GM21737 (cell line): Measurements from ENCODE around the gene CD300E.
"Not testable (repeated sequence)": the region's sequence is repeated elsewhere in the genome, so short reads cannot be mapped to it uniquely, and the experiment has no call there.

ENCODE experiments used
- ATAC-seq: cut with Tn5 transposase; IDR thresholded peaks from one replicate; pipeline ENCODE4 v1.9.1; 2021; ENCODE audit warnings: mild to moderate bottlenecking, moderate library complexity; ENCODE audit not compliant: unreplicated experiment

CD300E gene

DNA sequence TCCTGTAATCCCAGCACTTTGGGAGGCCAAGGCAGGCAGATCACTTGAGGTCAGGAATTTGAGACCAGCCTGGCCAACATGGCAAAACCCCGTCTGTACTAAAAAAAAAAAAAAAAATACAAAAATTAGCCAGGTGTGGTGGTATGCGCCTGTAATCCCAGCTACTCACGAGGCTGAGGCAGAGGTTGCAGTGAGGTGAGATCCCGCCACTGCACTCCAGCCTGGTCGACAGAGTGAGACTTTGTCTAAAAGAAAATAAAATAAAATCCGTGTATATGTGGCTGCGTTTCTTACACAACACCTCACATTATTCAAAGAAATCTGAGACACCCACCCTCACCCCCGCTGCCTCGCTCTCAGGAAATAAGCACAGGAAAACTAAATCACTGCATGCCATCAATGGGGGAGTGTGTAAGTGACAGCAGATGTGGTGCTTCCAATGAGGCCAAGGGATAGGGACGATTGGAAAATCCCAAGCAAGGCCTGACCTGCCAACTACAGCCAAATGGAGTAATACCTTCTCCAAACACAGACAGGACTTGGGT lies 13.1 kb upstream of the CD300E start:
- not testable (repeated sequence) for ATAC-seq

DNA sequence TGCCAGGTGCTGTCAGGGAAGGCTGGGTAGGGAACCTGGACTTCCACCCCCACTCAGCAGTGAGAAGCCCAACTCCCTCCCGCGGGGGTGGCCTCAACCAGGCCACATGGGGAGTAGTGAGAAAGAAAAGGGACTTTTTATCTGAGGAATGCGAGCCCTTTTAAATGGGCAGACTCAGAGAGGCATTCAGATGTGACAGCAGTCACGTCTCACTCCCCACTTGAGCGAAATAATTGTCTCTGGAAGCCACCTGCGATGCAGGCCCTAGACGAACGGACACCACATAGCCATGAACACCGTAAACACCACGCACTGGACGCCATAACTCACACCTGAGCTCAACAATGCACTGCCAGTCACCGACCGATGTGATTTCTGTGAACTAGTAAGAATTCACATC lies 11.9 kb upstream of the CD300E start:
- no peak for ATAC-seq

DNA sequence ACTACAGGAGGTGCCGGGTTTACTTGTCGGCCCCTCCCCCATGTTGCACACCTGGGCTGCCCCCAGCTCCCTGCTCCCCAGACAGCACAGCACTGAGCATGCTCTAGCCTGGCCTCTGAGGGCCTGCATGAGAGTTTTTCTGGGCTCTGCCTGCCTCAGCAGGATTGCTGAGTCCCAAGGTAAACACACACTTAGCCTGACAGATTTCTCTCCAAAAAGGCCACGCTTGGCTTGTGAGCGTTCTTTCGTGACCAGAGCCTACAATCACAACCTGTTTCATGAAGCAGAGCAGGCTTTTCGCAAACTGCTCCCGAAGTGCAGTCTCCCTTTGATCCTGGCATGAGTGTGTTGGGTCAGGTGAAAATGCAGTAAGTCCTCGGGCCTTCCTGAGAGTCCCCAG lies 9.8 kb upstream of the CD300E start:
- no peak for ATAC-seq

DNA sequence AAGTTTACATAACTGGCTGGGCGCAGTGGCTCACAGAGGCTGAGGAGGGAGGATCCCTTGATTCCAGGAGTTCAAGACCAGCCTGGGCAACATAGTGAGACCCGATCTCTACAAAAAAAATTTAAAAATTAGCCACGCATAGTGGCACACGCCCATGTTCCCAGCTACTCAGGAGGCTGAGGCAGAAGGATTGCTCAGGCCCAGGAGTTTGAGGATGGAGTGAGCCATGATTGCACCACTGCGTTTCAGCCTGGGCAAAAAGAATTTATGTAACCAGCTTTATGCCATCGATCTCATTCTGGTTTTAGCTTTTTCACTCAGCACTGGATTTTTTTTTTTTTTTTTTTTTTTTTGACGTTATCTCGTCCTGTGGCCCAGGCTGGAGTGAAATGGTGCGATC lies 9.1 kb upstream of the CD300E start:
- no peak for ATAC-seq

DNA sequence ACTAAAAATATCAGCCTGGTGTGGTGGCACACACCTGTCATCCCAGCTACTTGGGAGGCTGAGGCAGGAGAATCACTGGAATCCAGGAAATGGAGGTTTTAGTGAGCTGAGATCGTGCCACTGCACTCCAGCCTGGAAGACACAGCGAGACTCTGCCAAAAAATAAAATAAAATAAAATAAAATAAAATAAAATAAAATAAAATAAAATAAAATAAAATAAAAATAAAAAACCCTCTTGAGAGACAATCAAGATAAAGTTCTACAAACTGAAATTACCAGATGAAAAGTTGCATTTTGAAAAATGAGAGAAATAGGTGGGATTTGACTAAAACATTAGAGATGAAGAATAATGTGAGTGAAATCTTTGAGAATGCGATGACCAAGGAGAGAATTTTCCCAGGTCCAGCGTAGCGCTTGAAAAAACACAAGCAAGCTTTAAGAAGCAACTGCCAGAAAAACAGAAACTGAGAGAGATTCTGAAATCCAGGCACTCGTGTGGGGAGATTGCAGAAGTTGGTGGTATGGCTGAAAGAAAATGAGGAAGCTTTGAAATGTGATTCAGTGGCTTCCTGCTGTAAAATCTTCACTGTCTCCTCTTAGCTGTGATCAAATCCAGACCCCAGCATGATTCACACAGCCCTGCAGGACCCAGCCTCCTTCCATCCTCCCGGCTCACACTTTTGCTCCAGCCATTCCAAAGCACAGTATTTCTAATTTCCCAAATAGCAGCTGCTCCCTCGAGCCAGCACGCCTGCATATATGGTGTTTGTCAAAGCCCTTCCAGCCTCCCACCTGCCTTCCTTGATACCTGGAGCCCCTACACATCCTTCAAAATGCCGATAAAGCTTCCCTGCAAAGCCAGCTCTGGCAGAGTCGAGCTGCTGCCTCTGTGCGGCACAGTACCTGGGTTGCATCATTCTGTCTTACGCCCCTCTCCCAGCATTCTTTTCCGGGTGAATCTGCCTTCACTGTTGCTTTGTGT lies 8.2 kb upstream of the CD300E start:
- no peak for ATAC-seq

DNA sequence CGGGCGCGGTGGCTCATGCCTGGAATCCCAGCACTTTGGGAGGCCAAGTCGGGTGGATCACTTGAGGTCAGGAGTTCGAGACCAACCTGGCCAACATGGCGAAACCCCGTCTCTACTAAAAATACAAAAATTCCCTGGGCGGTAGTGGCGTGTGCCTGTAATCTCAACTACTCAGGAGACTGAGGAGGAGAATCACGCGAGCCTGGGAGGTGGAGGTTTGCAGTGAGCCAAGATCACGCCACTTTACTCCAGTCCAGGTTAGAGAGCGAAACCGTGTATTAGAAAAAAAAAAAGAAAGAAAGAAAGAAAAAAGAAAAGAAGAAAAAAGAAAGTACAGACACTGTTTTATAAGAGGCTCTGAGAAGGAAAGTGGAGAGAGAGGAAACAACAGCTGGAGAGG lies 6.7 kb upstream of the CD300E start:
- not testable (repeated sequence) for ATAC-seq

DNA sequence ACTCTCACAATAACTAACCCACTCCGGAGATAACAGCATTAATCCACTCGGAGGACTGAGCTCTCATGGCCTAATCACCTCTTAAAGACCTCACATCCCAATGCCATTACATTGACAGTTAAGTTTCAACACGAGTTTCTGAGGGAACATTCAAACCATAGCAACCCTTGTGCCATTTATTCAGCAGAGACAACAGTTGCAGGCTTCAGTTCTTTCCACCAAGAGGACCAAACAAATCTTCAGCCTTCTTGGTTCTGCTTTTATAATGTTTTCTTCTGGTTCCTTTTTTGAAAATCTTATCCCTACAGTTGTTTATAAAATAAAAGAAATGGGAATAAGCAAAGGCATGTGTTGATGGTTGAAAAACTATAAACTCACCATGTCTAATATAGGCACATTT lies 2.1 kb upstream of the CD300E start:
- no peak for ATAC-seq

DNA sequence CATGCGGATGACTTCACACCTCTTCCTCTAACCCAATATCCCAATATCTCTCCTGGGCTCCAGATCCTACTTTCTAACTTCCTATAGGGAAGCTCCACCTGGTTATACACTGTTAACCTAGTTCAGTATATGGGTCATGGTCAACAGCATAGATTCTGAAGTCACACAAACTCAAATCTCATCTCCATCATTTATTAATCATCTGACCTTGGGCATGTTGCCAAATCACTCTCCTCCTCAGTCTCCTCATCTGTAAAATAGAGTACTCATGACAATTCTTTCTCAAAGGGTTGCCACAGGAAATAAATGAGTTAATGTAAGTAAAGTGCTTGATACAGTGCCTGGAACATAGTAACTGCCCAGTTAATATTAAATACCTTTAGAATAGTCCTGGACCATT lies 593 bp upstream of the CD300E start:
- ATAC-seq: no peak

DNA sequence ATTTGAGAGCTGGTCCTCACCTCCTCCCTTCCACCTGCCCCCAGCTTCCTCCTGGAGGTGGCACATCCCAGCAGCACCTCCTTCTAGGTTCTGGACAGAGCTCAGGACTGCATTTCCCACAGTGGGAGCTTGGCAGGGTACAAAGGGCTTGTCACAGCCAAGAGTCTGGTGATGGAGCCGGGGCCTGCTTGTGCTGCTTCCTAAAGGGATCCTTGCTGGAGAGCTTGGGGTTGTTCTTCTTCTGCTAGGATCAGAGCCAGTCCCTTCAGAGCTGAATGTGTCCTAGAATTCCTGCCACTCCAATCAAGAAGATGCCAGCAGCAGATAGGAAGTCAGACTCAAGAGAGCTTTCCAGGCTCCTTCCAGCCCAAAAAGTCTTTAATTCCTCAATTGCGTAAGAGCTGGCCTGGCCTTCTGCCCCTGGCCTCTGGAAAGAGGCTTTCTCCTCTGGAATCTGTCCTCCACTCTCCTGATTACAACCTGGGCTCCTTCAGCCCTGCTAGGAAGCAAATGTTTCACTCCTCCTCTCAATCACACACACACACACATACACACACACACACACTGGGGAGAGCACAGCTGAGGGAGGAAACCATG lies 4.4 kb downstream of the CD300E start:
- ATAC-seq: no peak

DNA sequence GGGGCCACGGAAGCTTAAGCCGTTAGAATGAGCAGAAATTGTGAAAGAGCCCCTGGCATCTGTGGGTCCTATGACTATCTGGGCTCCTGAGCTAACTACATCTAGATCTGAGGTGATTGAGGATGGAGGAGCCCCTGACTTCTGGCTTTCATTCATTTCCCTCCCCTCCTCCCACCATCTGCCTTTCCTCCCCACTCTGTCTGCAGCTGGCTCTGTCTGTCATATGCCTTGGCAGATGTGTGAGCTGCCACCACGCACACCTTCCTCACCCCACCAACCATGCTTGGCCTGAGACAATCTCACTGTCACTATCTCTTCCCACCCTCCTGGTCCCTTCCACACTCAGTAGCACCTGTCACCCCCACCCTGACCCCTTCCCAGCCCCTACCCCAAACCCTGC lies 5.1 kb downstream of the CD300E start:
- no peak for ATAC-seq

DNA sequence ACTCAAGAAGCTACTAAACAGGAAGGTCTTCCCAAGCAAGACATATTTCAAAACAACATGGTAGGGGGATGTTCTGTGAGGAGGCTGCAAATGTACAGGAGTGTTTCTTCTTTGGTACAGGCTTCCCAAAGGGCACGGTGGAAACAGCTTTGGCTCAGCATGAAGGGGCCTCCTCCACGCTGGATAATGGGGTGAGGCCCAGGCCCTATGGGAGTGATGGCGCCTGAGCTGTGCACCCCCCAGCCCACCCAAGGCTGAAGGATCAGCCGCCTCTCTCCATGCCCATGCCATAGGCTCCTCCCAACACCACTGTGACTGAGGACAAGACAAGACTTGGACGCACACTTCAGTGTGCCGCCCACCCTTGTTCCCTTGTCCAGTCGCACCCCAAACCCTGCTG lies 6.8 kb downstream of the CD300E start:
- ATAC-seq: no peak

DNA sequence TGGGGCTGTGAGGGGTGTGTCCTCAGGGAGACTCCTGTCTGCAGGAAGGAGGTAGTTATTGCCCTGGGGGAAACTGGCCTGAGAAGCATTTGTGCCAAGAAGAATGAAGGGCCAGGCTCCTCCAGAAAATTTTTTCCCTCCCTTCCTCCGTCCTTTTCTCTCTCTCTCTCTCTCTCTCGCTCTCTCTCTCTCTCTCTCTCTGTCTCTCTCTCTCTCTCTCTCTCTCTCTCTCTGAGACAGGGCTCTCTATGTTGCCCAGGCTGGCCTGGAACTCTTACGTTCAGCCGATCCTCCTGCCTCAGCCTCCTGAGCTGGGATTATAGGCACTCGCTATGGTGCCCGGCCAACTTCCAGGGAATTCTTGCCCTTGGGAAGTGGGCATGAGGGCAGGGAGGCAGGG lies 11.5 kb downstream of the CD300E start:
- ATAC-seq: no peak

DNA sequence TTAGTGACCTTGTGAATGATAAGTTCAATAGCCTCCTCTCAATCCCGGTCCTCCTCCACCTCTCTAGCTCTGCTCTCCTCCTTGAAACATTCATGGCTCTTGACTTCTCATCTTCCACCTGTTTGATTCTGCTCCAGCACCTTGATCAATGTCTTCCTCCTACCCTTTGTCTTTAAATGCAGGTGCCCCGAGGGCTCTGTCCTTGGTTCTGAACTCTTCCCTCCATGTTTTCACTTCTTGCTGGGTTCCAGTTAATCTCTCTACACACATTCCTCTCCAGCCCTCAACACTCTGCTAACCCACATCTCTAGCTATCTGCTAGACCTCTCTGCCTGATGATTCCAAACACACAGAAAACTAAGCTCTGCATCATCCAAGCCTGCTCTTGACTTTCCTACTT lies 13.4 kb downstream of the CD300E start:
- ATAC-seq: no peak

DNA sequence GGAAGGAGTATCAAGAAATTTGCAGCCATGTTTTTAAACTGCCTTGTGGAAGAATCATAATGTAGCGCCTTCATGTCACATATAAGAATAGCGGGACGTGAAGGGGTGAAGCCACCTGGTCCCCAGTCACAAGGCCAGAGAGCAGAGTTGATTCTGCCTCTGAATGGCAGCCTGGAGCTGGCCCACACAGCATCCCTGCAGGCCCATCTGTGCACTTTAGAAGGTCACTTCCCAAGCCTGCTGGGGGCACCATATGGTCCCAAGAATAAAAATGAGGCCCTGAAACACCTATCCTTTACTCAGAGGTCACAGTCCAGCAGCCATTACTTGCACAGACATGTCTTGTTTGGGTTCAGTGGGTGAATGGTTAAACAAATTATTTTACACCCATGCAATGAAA lies 15.0 kb downstream of the CD300E start:
- no peak for ATAC-seq

DNA sequence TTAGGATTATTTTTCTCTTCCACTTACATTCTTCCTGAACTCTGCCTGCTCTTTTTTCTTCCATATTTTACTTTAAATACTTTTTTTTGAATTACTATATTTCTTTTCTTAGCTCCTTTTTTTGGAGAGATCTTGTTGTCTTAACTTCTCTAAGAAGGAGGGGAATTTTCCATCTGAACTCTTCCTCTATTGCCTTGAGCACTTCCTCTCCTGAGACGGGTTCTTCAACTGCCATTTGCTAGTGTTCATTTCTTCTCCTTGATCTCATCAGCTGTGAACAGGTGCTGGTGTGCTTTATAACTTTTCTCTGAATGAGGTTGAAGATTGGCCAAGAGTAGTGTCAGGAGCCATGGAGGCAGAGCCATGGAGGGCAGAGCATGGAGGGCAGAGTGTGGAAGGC lies 16.3 kb downstream of the CD300E start:
- ATAC-seq: no peak

DNA sequence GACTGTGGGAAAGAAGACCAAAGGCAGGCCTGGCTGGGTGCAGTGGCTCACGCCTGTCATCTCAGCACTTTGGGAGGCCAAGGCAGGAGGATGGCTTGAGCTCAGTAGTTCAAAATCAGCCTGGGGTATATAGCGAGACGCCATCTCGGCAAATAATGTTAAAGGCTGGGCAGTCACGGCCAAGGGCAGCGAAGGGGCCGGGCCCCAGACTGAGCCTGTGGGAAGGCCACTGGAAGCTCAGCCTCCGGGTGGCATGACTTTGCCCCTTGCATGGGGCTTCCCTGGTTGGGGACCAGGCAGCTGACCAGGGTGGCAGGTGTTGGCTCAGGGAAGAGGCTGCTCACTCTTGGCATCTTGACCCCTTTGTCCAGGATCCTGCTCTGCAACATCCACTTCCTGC lies 17.5 kb downstream of the CD300E start:
- ATAC-seq: no peak

DNA sequence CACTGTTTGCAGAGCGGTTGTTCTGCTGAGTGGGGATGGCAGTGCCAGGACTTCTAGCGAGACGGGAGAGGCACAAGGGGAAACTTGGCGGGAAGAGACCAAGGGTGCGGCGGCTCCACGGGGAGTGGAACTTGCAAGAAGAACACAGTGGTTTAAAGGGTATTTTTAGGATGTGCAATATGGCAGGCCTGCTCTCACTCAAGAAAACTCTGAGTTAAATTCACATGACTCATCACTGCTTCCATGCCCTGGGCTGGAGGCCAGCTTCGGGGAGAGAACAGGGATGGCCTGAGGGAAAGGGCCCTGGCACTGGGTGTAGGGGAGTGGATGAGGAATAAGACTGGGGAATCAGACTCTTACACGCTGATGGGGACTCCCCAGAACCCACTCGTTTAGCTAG lies 18.2 kb downstream of the CD300E start:
- ATAC-seq: no peak

DNA sequence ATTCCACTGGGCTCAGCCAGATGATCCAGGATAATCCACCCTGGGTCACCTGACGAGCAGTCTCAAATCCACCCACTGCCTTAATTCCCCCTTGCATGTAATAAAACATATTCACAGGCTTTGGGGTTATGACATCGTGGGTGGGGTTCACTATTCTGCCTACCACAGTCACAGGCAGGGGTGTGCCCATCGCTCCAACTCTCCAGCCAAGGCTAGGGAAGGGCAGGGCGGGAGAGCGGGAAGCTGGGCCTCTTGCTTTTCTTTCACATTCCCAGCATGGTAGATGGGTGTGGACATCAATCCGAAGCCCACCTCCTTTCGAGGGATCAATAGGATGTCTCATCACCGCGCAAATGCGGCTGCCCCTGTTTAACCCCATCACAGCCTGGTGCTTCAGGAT lies 18.8 kb downstream of the CD300E start:
- ATAC-seq: no peak

DNA sequence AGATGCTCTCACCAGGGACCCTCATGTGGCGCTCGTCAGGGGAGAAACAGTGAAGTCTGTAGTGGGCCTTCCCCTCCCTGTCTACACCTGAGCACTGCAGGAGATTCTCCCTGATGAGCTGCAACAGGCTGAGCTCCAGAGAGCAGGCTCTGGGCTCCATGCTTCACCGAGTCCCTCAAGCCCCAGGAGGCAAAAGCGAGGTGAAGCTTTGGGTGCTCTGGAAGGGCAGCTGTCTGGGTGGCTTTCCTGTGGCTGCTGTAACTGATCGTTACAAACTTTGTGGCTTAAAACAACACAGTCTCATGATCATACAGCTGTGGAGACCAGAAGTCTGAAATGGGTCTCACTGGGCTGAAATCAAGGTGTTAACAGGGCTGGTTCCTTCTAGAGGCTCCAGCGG lies 19.3 kb downstream of the CD300E start:
- ATAC-seq: no peak

DNA sequence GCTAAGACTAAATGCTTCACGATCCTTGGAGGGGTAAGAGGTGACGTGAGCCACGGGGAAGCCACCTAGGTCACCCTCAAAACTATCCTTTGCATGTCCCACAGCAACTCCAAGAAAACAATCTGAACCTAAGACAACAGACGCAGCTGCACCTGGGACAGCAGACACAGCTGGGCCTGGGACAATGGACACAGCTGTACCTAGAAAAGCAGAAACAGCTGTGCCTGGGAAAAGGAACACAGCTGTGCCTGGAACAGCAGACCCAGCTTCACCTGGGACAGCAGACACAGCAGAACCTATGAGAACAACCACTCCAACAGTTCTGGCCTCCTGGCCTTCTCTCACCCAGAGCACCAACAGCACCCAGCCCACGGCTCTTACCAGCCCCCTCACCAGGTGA lies 19.8 kb downstream of the CD300E start:
- ATAC-seq: no peak

DNA sequence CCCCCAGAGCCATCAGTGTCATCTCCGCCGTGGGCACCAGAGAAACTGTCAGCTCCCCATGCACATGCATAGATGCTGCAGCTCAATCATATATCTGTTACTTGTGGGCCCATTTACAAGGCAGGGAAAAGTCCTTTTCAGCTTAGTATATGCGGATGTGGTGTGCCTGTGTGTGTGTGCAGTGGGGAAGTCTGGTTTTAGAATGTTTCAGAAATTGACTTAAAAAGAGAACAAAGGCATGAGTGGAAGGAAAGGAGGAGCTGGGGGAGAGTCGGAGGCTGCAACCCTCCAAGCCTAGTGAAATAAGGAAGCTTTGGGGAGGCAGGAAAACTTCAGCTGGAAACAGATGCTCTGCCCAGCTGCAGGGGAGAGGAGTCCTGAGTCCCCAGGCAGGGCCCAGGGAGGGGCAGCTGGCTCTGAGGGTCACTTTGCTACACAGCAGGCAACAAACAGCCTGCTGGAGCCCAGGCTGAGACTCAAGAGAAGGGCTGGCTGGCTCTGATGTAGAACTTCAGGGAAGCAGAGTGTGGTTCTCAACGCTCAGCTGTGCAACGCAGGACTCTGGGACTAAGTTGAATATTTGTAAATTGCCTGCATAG lies 20.4 kb downstream of the CD300E start:
- no peak for ATAC-seq
